GM19397 (cell line): ENCODE measurements around the gene ELP2.

Experiments used
- ATAC-seq: cut with Tn5 transposase; IDR thresholded peaks from one replicate; pipeline ENCODE4 v1.9.1; 2021; ENCODE audit warnings: mild to moderate bottlenecking, moderate library complexity; ENCODE audit not compliant: unreplicated experiment

ELP2 gene

GRCh38 chr18:36212301-36213171, 82.8 kb downstream of the ELP2 start:
- ATAC-seq: no peak

- ATAC-seq: no peak
These were observed 85.1 kb downstream of the ELP2 start for GRCh38 chr18:36214811-36215210.

- no peak for ATAC-seq
These were observed 85.9 kb downstream of the ELP2 start for GRCh38 chr18:36215577-36215976.

GRCh38 chr18:36217348-36217747, 87.6 kb downstream of the ELP2 start:
- ATAC-seq: no peak

- ATAC-seq: no peak
These were observed 99.5 kb downstream of the ELP2 start for GRCh38 chr18:36229188-36229587.
